GM12878 (cell line): ENCODE measurements around the gene DRC1. TPM values are rescaled to one million over a fixed set of nuclear protein-coding genes. Genes with fewer than 3 reads are reported as not detected.

Experiments used
- ATAC-seq: fragments of 200-7000 bp; cut with Tn5 transposase; 3 replicates; pipeline ENCODE4 v1.9.1; 2020; ENCODE audit warnings: mild to moderate bottlenecking, moderate library complexity
- BruUV-seq: library from RNA; stranded (reverse); fragments of 400-500 nt; replicated peaks from 2 replicates; lab custom pipeline; 2021; lab: Mats Ljungman, UMichigan
- CTCF ChIA-PET: fragments of 300-600 bp; sonication (Branson Sonifier 250); formaldehyde crosslinking; extraction: SDS; loops from one replicate; lab custom pipeline; 2021; ENCODE audit warnings: inconsistent platforms; lab: Yijun Ruan, JAX
- POLR2A ChIA-PET: fragments of 350-600 bp; formaldehyde crosslinking; extraction: SDS; loops from one replicate; lab custom pipeline; 2021; ENCODE audit warnings: inconsistent platforms; lab: Charles Lee
- RAD21 ChIA-PET: fragments of 300-600 bp; sonication (Branson Sonifier 250); formaldehyde crosslinking; loops from one replicate; lab custom pipeline; 2023; ENCODE audit warnings: antibody characterized with exemption; ENCODE audit not compliant: unreplicated experiment; lab: Charles Lee
- SMC1A ChIA-PET: fragments of 300-600 bp; sonication (Branson Sonifier 250); formaldehyde crosslinking; loops from one replicate; lab custom pipeline; 2023; ENCODE audit not compliant: unreplicated experiment, uncharacterized antibody; lab: Charles Lee
- DNase-seq: peaks from one replicate; pipeline ENCODE4 v3.0.0-alpha.2; 2011; ENCODE audit warnings: low read depth, low spot score
- FAIRE-seq: peaks from 3 replicates; lab custom pipeline; 2011; peaks lifted over from hg19 to GRCh38; lab: Jason Lieb, UNC
- H2AFZ ChIP-seq: 2 replicates; pipeline ENCODE4 v1.6.0; 2011; ENCODE audit warnings: low read depth, low read length, control low read depth; ENCODE audit not compliant: control insufficient read depth
- H3K27ac ChIP-seq: 2 replicates; pipeline ENCODE4 v1.5.1; 2011; ENCODE audit warnings: control low read depth; ENCODE audit not compliant: control insufficient read depth, insufficient read depth
- H3K27me3 ChIP-seq, 2 experiments: replicated peaks in 1 of 2; 2 replicates each; pipeline versions ENCODE4 v1.6.0 to v1.6.1; 2011; ENCODE audit warnings: low read length in 1 of 2; ENCODE audit not compliant: control insufficient read depth in 2 of 2, insufficient read depth in 2 of 2
- H3K36me3 ChIP-seq, 2 experiments: 2 replicates each; pipeline ENCODE4 v1.5.1; 2011; ENCODE audit warnings: low read length in 1 of 2; ENCODE audit not compliant: control insufficient read depth in 2 of 2, insufficient read depth in 2 of 2
- H3K4me1 ChIP-seq: 2 replicates; pipeline ENCODE4 v1.6.1; 2011; ENCODE audit warnings: mild to moderate bottlenecking, low read length, moderate library complexity, mixed read lengths; ENCODE audit not compliant: control insufficient read depth, insufficient read depth
- H3K4me2 ChIP-seq: 2 replicates; pipeline ENCODE4 v1.6.0; 2011; ENCODE audit warnings: control low read depth; ENCODE audit not compliant: control insufficient read depth, insufficient read depth
- H3K4me3 ChIP-seq: fragments of 200-600 bp; sonication (generic); 2 replicates; pipeline ENCODE4 v1.5.1; 2016
- H3K79me2 ChIP-seq: 2 replicates; pipeline ENCODE4 v1.6.0; 2011; ENCODE audit warnings: low read length; ENCODE audit not compliant: control insufficient read depth, insufficient read depth
- H3K9ac ChIP-seq: 2 replicates; pipeline ENCODE4 v1.8.0; 2011; ENCODE audit warnings: low read length, control low read depth, mixed read lengths; ENCODE audit not compliant: control insufficient read depth, insufficient read depth
- H3K9me3 ChIP-seq: replicated peaks from 3 replicates; pipeline ENCODE4 v1.5.1; 2011; ENCODE audit warnings: mild to moderate bottlenecking, low read length; ENCODE audit not compliant: control insufficient read depth, insufficient read depth
- H4K20me1 ChIP-seq: 2 replicates; pipeline ENCODE4 v1.6.0; 2011; ENCODE audit not compliant: control insufficient read depth, insufficient read depth
- CHD4 ChIP-seq: fragments of 200-600 bp; sonication (generic); IDR thresholded peaks from 2 replicates; pipeline ENCODE4 v1.6.1; 2016; ENCODE audit warnings: mild to moderate bottlenecking
- FOXM1 ChIP-seq: IDR thresholded peaks from 2 replicates; pipeline ENCODE4 v1.6.1; 2012; ENCODE audit warnings: low read depth, mild to moderate bottlenecking, inconsistent platforms, low read length, moderate library complexity
- RAD21 ChIP-seq: IDR thresholded peaks from 2 replicates; pipeline ENCODE4 v1.6.1; 2011; ENCODE audit warnings: mild to moderate bottlenecking, low read depth, low read length, moderate library complexity; ENCODE audit not compliant: insufficient read depth
- RUNX3 ChIP-seq: IDR thresholded peaks from 2 replicates; pipeline ENCODE4 v1.6.1; 2012; ENCODE audit warnings: low read length, inconsistent platforms
- SUPT20H ChIP-seq: IDR thresholded peaks from 2 replicates; pipeline ENCODE4 v1.6.1; 2011; ENCODE audit warnings: low read depth, mild to moderate bottlenecking, low read length, moderate library complexity, borderline replicate concordance; ENCODE audit not compliant: control insufficient read depth
- USF1 ChIP-seq: IDR thresholded peaks from 2 replicates; pipeline ENCODE4 v1.6.1; 2011; ENCODE audit warnings: borderline replicate concordance, low read depth, mild to moderate bottlenecking, moderate library complexity, mixed read lengths, low read length; ENCODE audit not compliant: insufficient read depth; ENCODE audit errors: extremely low read length
- ZNF384 ChIP-seq: IDR thresholded peaks from 2 replicates; pipeline ENCODE4 v1.6.1; 2012; ENCODE audit warnings: low read depth, mild to moderate bottlenecking, low read length, improper control_type of control experiment, borderline replicate concordance
- WGBS: methylation state at CpG from one replicate; pipeline ENCODE4 v1.1.6; 2016; ENCODE audit warnings: low lambda C conversion rate; ENCODE audit not compliant: insufficient replicate concordance, insufficient coverage; ENCODE audit errors: missing lambda C conversion rate; 5-methylcytosine and 5-hydroxymethylcytosine counted together
- in situ Hi-C: fragments of 300-500 bp; cut with MboI; formaldehyde crosslinking; loops from 9 replicates; pipeline ENCODE4 v1.14.3; 2018; ENCODE audit warnings: mixed read lengths
- intact Hi-C: fragments of 100-400 bp; cut with micrococcal nuclease; formaldehyde crosslinking; loops from one replicate; pipeline ENCODE4 v1.14.2; 2022; ENCODE audit not compliant: unreplicated experiment
- polyA plus RNA-seq, 11 experiments: library from polyadenylated mRNA; depleted of rRNA in 4 of 11; unstranded in 6 of 11; stranded (reverse) in 5 of 11; fragments of >200 nt; fragmentation: Nextera tagmentation in 4 of 11; fragmentation: Illumina TruSeq in 1 of 11; extraction: Ambion mirVana in 4 of 11; extraction: Trizol in 1 of 11; gene quantifications; 1 replicate in 1 of 11; 2 replicates in 10 of 11; pipeline versions ENCODE4 v1.2.1 to v1.2.3, GENCODE V29; 2011 to 2016; ENCODE audit warnings: inconsistent platforms in 2 of 11, missing spikeins in 2 of 11, low read depth in 1 of 11
- total RNA-seq, 4 experiments: library from RNA; depleted of rRNA in 3 of 4; stranded (reverse); fragments of >200 nt in 3 of 4; fragmentation: Illumina TruSeq in 1 of 4; extraction: Trizol in 1 of 4; gene quantifications; 2 replicates each; pipeline versions ENCODE4 v1.2.1 to v1.2.3, GENCODE V29; 2013 to 2021

DRC1 gene
- total and polyA plus RNA-seq, 10 of the 15 experiments (the other 5 are each of a cell fraction or from before 2014, with no cell fraction given): 0.03 TPM; not detected in 9

- in situ Hi-C loops (no loop called here), intact Hi-C loops (no loop called here)
- ChIA-PET SMC1A (interaction anchor here (1.7 kb wide), 1 partner anchor 138 kb away, joined by 4 read pairs; no protein-coding TSS in a partner anchor), POLR2A (interaction anchor here (0.5 kb wide), 1 partner anchor 121 kb away, joined by 3 read pairs; no protein-coding TSS in a partner anchor), CTCF (interaction anchor here (0.8 to 1.0 kb wide), 5 partner anchors 11 to 226 kb away, joined by 3 to 4 read pairs (median 3); no protein-coding TSS in a partner anchor), RAD21 (interaction anchor here (1.2 kb wide), 1 partner anchor 12 kb away, joined by 4 read pairs; no protein-coding TSS in a partner anchor)
- BruUV-seq: no TSS peak
- ATAC-seq (no peak), DNase-seq (no peak), FAIRE-seq (no peak)
- Histone ChIP-seq H3K27ac (no peak overlapping the region), H3K4me2 (no peak overlapping the region), H3K4me3 (no peak overlapping the region), H4K20me1 (no peaks in the 10 kb centered on the region), H3K27me3 (no peaks in the 10 kb centered on the region), H3K9ac (no peak overlapping the region), H3K36me3 (no peaks in the 10 kb centered on the region), H3K4me1 (no peaks in the 10 kb centered on the region), H3K79me2 (no peaks in the 10 kb centered on the region), H3K9me3 (peaks cover 3% of the 10 kb centered on the region; the same call in 1 of the 3 replicates), H2AFZ (no peak overlapping the region)
- WGBS: 39% methylated on average over 7 of the region's 7 CpGs
- no peak for TF ChIP-seq CHD4
- TF ChIP-seq RUNX3: no peak
- no peak for TF ChIP-seq USF1
- TF ChIP-seq SUPT20H: no peak
- TF ChIP-seq ZNF384: no peak
- TF ChIP-seq RAD21: no peak
- no peak for TF ChIP-seq FOXM1
These were observed 68.2 kb downstream of the DRC1 start for GRCh38 chr2:26469955-26470354.
